ENCODE data around the gene FBXO8.

Gene FBXO8

DNA sequence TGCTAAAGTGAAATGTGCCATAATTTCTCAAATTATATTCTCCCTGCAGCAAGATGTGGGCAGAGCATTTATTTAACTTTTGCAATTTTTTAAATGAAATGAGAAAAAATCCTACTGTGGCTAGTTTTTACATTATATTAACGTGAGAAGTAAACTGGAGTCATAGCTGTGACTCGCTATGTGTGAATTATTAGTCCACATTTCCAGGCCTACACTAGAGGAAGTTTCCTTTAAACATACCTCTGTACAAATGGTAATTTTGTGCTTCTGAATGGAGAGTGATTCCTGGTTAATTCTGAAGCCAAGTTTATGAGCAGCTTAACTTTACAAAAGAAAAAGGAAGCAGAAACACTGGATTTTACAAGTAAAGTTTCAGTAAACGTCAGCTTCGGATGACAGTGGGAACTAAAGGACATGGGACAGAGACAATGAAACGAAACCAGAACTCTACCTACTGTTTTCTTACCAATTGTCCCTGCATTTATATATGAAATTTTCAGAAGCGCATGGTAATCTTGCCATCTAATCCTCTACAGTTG, 72.4 kb downstream of the FBXO8 start:
- no peak for DNase-seq

- no peak for DNase-seq
These were observed 73.1 kb downstream of the FBXO8 start for GRCh38 chr4:174210354-174210753.

GRCh38 chr4:174209341-174209740, 74.1 kb downstream of the FBXO8 start:
- DNase-seq: no peak

GRCh38 chr4:174207367-174207766, 76.1 kb downstream of the FBXO8 start:
- no peak for DNase-seq

DNA sequence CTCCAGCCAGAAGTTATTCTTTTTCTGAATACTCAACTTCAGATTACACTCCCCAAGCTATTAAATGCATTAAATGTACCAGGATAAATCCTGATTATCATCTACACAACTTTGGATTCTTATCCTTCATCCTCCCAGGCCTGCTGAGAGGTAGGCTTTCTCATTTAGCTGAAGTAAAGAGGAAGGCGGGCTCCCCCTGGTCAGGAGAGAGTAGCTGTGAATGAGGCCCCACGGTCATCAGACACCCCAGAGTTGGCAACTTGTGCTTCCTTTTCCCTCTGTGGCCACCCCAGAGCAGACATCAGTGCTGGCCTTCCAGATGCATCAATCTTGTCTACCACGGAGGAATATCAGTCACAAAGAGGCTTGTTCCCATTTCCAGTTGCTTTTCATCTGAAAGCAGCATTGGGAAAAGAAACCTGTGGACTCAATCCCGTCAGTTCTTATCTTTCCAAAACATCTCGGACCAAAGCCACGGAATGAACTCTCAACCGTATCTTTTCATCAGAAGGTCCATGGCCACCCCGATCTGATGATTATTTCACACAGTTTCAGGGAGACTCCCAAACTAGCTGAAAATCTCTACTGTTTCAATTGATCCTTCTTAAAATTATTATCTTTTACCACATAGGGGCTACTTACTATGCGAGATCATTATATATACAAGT, 79.2 kb downstream of the FBXO8 start:
- DNase-seq: no peak

DNA sequence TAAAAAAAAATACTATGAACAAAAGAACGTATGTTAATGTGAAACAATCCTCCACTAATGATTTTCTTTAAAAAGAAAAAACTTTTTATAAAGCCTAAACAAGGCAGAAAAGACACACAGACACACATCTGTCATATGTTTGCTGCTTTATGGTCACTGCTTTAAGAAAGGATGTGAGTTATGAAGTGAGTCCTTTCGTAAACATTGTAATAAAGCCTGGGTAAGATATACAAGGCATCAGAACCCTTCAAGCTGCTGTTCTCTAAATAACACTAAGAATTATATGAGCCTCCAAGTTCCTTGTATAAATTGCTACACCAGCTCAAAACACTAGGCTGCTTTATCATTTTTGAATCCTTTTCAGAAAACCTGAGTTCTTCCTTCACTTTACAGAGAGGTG, 81.6 kb downstream of the FBXO8 start:
- DNase-seq: no peak

DNA sequence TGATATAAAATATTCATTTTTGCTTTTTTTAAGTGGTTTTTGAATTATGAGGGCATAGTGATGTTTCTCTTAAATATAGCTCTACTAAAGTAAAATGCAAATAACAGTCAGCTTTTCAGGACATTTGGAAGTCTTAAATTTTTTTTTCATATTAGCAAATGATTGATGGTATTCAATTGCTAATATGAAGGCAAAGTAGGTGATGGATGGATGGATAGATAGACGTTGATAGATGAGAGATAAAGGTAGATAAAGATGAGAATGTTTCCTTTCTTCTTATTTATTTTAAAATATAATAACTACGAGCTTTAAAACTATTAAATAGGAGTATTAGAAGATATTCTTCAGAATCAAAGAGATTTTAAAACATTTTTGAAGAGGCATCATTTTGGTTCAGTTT, 83.7 kb downstream of the FBXO8 start:
- DNase-seq: no peak

DNA sequence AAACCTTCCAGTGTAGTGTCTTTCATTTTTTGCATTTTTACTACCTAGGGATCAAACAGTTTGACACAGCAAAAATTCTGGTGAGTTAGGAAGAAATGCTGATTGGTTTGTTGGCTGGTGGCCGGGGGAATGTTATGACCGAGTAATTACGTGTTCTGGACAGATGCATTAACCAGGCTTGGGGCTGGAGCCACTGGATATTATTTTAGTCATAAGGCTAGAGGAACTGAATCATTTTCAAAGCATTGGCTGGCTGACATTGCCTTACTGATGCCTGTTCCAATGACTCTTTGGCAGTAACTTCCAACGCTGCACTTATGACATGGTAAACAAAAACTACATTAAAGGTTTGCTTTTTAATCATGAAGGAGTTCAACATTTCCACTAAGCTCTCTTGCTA, 84.6 kb downstream of the FBXO8 start:
- no peak for DNase-seq

DNA sequence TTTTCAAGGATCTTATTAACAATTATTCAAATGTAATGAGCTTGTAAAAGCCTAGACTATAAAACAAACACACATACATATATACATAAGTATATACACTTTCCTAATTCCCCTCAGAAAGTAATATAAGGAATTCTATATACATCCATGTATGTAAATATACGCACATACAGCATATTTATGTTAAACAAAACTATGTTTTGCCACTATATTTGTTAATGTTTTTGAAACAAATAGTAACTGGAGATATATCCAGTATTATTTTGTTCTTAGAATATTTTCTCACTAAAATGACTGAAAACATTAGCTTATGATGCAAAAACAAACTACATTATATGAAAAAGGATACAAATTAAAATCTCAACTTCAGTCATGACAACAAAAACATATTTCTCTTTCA, 85.1 kb downstream of the FBXO8 start:
- no peak for DNase-seq

GRCh38 chr4:174193438-174194374, 89.8 kb downstream of the FBXO8 start:
- DNase-seq: no peak

- no peak for DNase-seq
These were observed 90.5 kb downstream of the FBXO8 start for GRCh38 chr4:174192943-174193342.

DNA sequence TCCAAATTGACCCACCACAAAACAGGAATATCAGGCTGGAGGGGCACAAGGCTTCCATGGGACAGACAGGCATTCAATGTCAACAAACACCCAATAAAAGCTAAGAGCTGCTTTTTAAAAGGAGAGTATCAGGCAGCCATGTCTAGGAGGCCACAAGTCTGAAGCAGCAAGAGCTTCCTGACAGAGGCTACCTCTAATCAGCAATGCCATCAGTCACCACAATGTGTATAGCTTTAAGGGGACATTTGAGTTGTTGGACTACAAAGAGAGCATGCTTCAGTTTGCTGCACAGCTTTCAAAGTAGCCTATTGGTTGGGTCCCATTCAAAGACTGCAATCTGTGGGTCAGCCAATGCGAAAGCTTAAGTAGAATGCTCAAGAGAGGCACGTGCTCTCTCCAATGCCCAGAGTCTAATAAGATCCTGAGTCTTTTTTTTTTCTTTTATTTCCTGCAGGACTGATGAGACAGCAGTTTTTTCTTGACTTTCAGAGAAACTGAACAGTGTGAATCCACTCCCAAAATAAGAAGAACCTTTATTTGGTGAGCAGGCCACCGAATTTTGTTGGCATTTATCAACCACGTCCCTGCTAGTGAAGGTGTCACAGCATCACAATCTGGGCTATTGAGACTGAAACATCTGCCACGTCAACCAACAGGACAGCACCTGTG, 92.5 kb downstream of the FBXO8 start:
- no peak for DNase-seq

DNA sequence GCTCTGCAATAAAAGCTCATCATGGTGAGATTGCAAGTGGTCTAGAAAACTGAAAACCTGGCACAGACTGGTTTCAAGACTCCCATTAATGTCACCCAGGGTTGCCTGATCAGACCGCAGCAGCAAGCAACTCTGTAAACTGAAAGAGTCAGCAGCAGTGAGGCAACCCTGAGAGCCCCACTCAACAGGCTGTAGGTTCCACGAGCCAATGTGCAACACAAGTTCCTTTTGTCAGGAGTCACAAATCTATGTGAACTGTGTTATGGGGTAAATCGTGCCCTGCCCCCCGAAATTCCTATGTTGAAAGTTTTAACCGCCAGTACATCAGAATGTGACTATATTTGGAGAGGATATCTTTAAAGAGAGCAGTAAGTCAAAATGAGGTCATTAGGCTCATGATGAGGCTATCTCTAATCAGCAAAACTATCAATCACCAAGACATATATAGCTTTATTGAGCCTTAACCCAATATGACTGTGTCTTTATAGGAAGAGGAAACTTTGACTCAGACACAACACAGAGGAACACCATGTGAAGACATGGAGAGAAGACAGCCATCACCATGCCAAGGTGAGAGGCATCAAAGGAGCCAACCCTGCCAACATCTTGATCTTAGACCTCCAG, 94.0 kb downstream of the FBXO8 start:
- DNase-seq: no peak
